PFSK-1 (cell line): Measurements from ENCODE around the gene UFC1.

ENCODE experiments used
- FOXP2 ChIP-seq: optimal IDR thresholded peaks from 2 replicates; pipeline ENCODE3; 2011; ENCODE audit warnings: borderline replicate concordance, control low read depth, inconsistent platforms; ENCODE audit not compliant: insufficient read depth; ENCODE audit errors: extremely low read length, extremely low read depth
- POLR2AphosphoS5 ChIP-seq: IDR thresholded peaks from 2 replicates; pipeline ENCODE4 v1.6.1; 2012; ENCODE audit warnings: low read depth, mild to moderate bottlenecking, control low read depth, low read length, moderate library complexity
- REST ChIP-seq, 2 experiments: IDR thresholded peaks; 2 replicates each; pipeline versions ENCODE4 v1.6.1 to v1.8.0; 2011 to 2012; ENCODE audit warnings: low read depth in 2 of 2, low read length in 2 of 2, control low read depth in 1 of 2, inconsistent platforms in 1 of 2, mild to moderate bottlenecking in 1 of 2, moderate library complexity in 1 of 2; ENCODE audit not compliant: insufficient read depth in 1 of 2
- SIN3A ChIP-seq: IDR thresholded peaks from 2 replicates; pipeline ENCODE4 v1.6.1; 2012; ENCODE audit warnings: mild to moderate bottlenecking, low read length, moderate library complexity, borderline replicate concordance; ENCODE audit not compliant: insufficient read depth
- TAF1 ChIP-seq: IDR thresholded peaks from 2 replicates; pipeline ENCODE4 v1.6.1; 2012; ENCODE audit warnings: low read length, control low read depth, borderline replicate concordance; ENCODE audit not compliant: insufficient read depth

The UFC1 gene

DNA sequence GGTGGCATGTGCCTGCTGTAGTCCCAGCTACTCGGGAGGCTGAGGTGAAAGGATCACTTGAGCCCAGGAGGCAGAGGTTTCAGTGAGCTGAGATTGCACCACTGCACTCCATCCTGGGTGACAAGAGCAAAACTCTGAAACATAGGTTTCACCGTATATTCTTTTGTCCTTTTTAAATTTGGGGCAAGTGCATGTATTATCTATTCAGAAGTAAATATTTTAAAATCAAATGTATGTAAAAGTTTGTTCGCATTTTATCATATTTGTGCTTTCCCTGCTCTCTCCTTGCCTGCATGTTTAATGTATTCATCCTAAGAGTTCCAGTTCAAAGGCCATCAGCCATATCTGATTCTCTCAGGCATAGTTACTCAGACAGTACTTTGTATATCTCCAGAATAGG lies 7.9 kb upstream of the UFC1 start:
- TF ChIP-seq POLR2AphosphoS5 = no peak
- no peak for TF ChIP-seq FOXP2
- no peak for TF ChIP-seq SIN3A
- no peak for TF ChIP-seq TAF1
- no peak for TF ChIP-seq REST (IDR thresholded peaks at IDR 0.05; ENCODE audit: insufficient read depth in 1 of 2, low read depth in 2 of 2, low read length in 2 of 2)

DNA sequence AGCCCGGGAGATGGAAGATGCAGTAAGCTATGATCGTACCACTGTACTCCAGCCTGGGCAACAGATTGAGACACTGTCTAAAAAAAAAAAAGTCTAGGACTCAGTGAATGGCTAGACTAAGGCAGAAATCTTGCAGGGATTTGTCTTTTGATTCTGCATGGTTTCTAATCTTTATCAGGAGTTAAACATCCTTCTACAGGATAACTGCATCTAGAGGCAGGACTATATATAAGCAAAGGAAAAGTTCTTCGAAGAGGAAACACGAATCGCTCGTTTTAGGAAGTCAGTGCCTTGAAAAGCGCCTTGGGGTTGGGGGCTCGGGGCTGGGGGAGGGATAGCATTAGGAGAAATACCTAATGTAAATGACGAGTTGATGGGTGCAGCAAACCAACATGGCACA lies 602 bp upstream of the UFC1 start:
- TF ChIP-seq REST (IDR thresholded peaks at IDR 0.05; ENCODE audit: insufficient read depth in 1 of 2, low read depth in 2 of 2, low read length in 2 of 2) (no peak), SIN3A (no peak), POLR2AphosphoS5 (no peak), FOXP2 (no peak), TAF1 (no peak)

- TF ChIP-seq SIN3A (no peak), TAF1 (no peak), REST (IDR thresholded peaks at IDR 0.05; ENCODE audit: insufficient read depth in 1 of 2, low read depth in 2 of 2, low read length in 2 of 2) (no peak), FOXP2 (no peak), POLR2AphosphoS5 (no peak)
Measured at GRCh38 chr1:161157867-161158266, 4.1 kb downstream of the UFC1 start.

GRCh38 chr1:161158316-161159010 lies 4.7 kb downstream of the UFC1 start:
- no peak for TF ChIP-seq SIN3A
- TF ChIP-seq POLR2AphosphoS5 = no peak
- TF ChIP-seq FOXP2 = no peak
- TF ChIP-seq REST (IDR thresholded peaks at IDR 0.05; ENCODE audit: insufficient read depth in 1 of 2, low read depth in 2 of 2, low read length in 2 of 2) = no peak
- TF ChIP-seq TAF1 = no peak
